Ovary (tissue), 9 donors: ENCODE results near the gene USP48. TPM values are rescaled to one million over a fixed set of nuclear protein-coding genes. Genes with fewer than 3 reads are reported as not detected.
"Not testable (repeated sequence)": the region's sequence is repeated elsewhere in the genome, so short reads cannot be mapped to it uniquely, and the experiment has no call there.

Experiments used
- DNase-seq, 5 donors: peaks; one replicate each; pipeline ENCODE4 v3.0.0-alpha.2; 2019 to 2020
- H3K27ac ChIP-seq, 2 donors: fragments of 200-600 bp; one replicate each; pipeline versions ENCODE4 v1.5.1 to v1.8.0; 2019 to 2022
- H3K27me3 ChIP-seq: fragments of 200-600 bp; one replicate; pipeline ENCODE4 v1.8.0; 2022
- H3K36me3 ChIP-seq: fragments of 200-600 bp; sonication (generic); one replicate; pipeline ENCODE4 v1.5.1; 2019
- H3K4me1 ChIP-seq: one replicate; pipeline ENCODE4 v1.8.1; 2013; ENCODE audit warnings: mild to moderate bottlenecking, moderate library complexity; ENCODE audit not compliant: insufficient read depth
- H3K4me3 ChIP-seq: fragments of 200-600 bp; sonication (generic); one replicate; pipeline ENCODE4 v1.5.1; 2017
- H3K9me3 ChIP-seq, 2 donors: fragments of 200-600 bp in 1 of 2; sonication (generic) in 1 of 2; one replicate each; pipeline versions ENCODE4 v1.5.1 to v1.8.1; 2013 to 2019; ENCODE audit warnings: mild to moderate bottlenecking in 1 of 2, moderate library complexity in 1 of 2
- CTCF ChIP-seq, 3 donors: fragments of 450-650 bp in 2 of 3; fragments of 200-600 bp in 1 of 3; IDR thresholded peaks; one replicate each; pipeline versions ENCODE4 v1.5.1 to v1.8.0; 2016 to 2022; ENCODE audit warnings: antibody characterized with exemption in 3 of 3, mild to moderate bottlenecking in 1 of 3
- EP300 ChIP-seq: sonication (generic); formaldehyde crosslinking; IDR thresholded peaks from one replicate; pipeline ENCODE4 v1.6.1; 2017; ENCODE audit warnings: antibody characterized with exemption
- POLR2A ChIP-seq: fragments of 450-650 bp; IDR thresholded peaks from one replicate; pipeline ENCODE4 v1.6.1; 2017; ENCODE audit warnings: antibody characterized with exemption, mild to moderate bottlenecking, moderate library complexity
- WGBS, 3 donors: extraction: QIAGEN DNeasy Blood & Tissue Kit in 1 of 3; methylation state at CpG; one replicate each; pipeline versions ENCODE4 v1.1.5 to v1.1.7; 2013 to 2017; 5-methylcytosine and 5-hydroxymethylcytosine counted together
- intact Hi-C, 4 donors: fragments of 100-400 bp; cut with DNase I; formaldehyde crosslinking; loops; one replicate each; pipeline versions ENCODE4 v1.11.0 to v1.15.1; 2022 to 2023
- polyA plus RNA-seq, 2 donors: library from polyadenylated mRNA; stranded (reverse); fragments of 200-250 nt in 1 of 2; fragments of 350-450 nt in 1 of 2; fragmentation: Illumina TruSeq in 1 of 2; extraction: RNeasy Lipid Tissue Mini Kit (QIAGEN cat#74804) in 1 of 2; gene quantifications; one replicate each; pipeline ENCODE4 v1.2.3, GENCODE V29; 2013 to 2014
- total RNA-seq, 7 donors: library from RNA; depleted of rRNA in 2 of 7; stranded (reverse); fragments of >200 nt in 2 of 7; fragmentation: NEBNext Ultra II Directional in 3 of 7; extraction: Animal tissue kit (Norgen Biotek cat#: 25700) in 3 of 7; gene quantifications; one replicate each; pipeline versions ENCODE4 v1.1.0 to v1.2.4, GENCODE V29; 2016 to 2023
- donor health status: DM: no; HTN: no; CAD: no; lungs with moderate emphysema.
- donor health status: DM: no; HTN: no; CAD: no.
- donor health status: Bipolar disorder and iron deficiency.
- donor health status: DM: yes; HTN: yes; CAD: no.
- donor health status: DM: no; HTN: no; CAD: no.
- donor health status: DM: yes; HTN: yes; CAD: no.

Gene USP48
- total and polyA plus RNA-seq, 9 donors: 25.2 to 87.1 (median 60.6) TPM

- no peak overlapping the region for H3K27ac ChIP-seq
- H3K27me3 ChIP-seq: no peaks in the 10 kb centered on the region
- DNase-seq: no peak
- TF ChIP-seq EP300 (no peak), POLR2A (no peak), CTCF (IDR thresholded peaks at IDR 0.05) (no peak)
- WGBS, 3 donors: 91 to 98% (median 97%) methylated on average over 1 of the region's 1 CpG
- no peaks in the 10 kb centered on the region for H3K9me3 ChIP-seq
- no peak overlapping the region for H3K4me3 ChIP-seq
- H3K4me1 ChIP-seq: no peaks in the 10 kb centered on the region
- no peaks in the 10 kb centered on the region for H3K36me3 ChIP-seq
- intact Hi-C loops: no loop called here
Observed at GRCh38 chr1:21680381-21680780, 102.6 kb downstream of the USP48 start.

GRCh38 chr1:21677168-21677567, 105.8 kb downstream of the USP48 start:
- Histone ChIP-seq H3K36me3 (no peaks in the 10 kb centered on the region), H3K4me3 (no peak overlapping the region), H3K9me3 (no peaks in the 10 kb centered on the region), H3K27me3 (no peaks in the 10 kb centered on the region), H3K27ac (no peak overlapping the region), H3K4me1 (peaks cover 10% of the 10 kb centered on the region)
- intact Hi-C loops: loop anchor here in 1 of 4 donors (5.0 kb wide), 1 partner anchor 745 kb away; no protein-coding TSS in a partner anchor
- TF ChIP-seq EP300 (no peak), POLR2A (no peak), CTCF (IDR thresholded peaks at IDR 0.05) (no peak)
- 88 to 92% (median 91%) methylated on average over 6 of the region's 6 CpGs for WGBS, 3 donors
- no peak for DNase-seq

DNA sequence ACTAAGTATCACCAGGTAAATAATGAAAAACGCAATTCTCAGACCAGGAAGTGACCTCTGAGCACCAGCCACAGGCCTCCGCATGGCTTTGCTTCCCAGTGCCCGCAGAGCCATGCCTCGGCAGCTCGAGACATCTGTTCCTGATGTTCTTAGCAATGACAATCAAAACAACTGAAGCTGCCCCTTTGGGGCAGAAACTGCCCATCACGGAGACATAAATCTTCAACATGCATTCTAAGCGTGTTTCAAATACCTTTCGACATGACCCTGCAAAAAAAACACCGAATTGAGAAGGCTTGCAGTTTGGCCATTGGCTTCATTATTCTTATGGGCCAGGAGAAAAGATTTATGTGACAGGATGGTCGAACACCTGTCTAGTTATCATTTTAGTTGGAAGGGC, 108.0 kb downstream of the USP48 start:
- Histone ChIP-seq H3K4me3 (no peak overlapping the region), H3K27me3 (no peaks in the 10 kb centered on the region), H3K4me1 (peaks cover 12% of the 10 kb centered on the region), H3K27ac (no peak overlapping the region), H3K9me3 (no peaks in the 10 kb centered on the region), H3K36me3 (no peaks in the 10 kb centered on the region)
- WGBS, 3 donors: 84 to 86% (median 85%) methylated on average over 10 of the region's 10 CpGs
- DNase-seq: no peak
- TF ChIP-seq EP300: no peak
- no peak for TF ChIP-seq CTCF (IDR thresholded peaks at IDR 0.05)
- no peak for TF ChIP-seq POLR2A
- intact Hi-C loops: loop anchor here in 1 of 4 donors (5.0 kb wide), 1 partner anchor 743 kb away; no protein-coding TSS in a partner anchor

DNA sequence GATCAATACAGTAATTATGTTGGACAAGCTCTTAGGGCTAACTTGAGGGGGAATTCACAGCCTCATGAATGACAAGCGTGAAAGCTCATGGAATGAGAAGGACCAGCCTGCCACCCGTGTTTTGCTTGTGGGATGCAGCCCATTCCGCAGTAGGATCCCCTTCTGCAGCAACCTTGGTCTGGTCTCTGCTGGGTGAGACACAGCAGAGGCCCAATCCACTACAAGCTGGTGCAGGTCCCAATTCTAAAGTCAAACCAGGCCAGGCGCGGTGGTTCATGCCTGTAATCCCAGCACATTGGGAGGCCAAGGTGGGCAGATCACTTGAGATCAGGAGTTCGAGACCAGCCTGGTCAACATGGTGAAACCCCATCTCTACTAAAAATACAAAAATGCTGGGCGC, 109.1 kb downstream of the USP48 start:
- H3K27me3 ChIP-seq, DNase-seq, H3K27ac ChIP-seq, H3K36me3 ChIP-seq, H3K4me3 ChIP-seq, H3K9me3 ChIP-seq, intact Hi-C loops: not testable (repeated sequence)
- 68 to 78% (median 70%) methylated on average over 7 of the region's 7 CpGs for WGBS, 3 donors
- peaks cover 17% of the 10 kb centered on the region for H3K4me1 ChIP-seq

- TF ChIP-seq EP300 (no peak), CTCF (IDR thresholded peaks at IDR 0.05) (no peak), POLR2A (no peak)
- H3K4me1 ChIP-seq: peaks cover 17% of the 10 kb centered on the region
- H3K36me3 ChIP-seq: no peaks in the 10 kb centered on the region
- DNase-seq: peak; percentile 56 to 70 (median 61)
- 1 to 3% (median 1%) methylated on average over 9 of the region's 9 CpGs for WGBS, 3 donors
- H3K27ac ChIP-seq: no peak overlapping the region
- H3K9me3 ChIP-seq: no peaks in the 10 kb centered on the region
- H3K27me3 ChIP-seq: no peaks in the 10 kb centered on the region
- intact Hi-C loops: no loop called here
- no peak overlapping the region for H3K4me3 ChIP-seq
Observed at GRCh38 chr1:21673277-21673780, 109.6 kb downstream of the USP48 start.
